ENCODE results near the gene PRSS12. TPM values are rescaled to one million over a fixed set of nuclear protein-coding genes. Genes with fewer than 3 reads are reported as not detected.

Gene PRSS12
- total RNA-seq, 1 donor from 2014 or later, result not detected

GRCh38 chr4:118249890-118250289 is 102.9 kb downstream of the PRSS12 start:
- intact Hi-C loops (cut with DNase I), result no loop called here
- ATAC-seq, result no peak
- DNase-seq (ENCODE audit: missing footprints), result no peak

GRCh38 chr4:118237531-118237930 is 115.3 kb downstream of the PRSS12 start:
- intact Hi-C loops (cut with DNase I), result no loop called here
- DNase-seq (ENCODE audit: missing footprints) (no peak), ATAC-seq (no peak)

- ATAC-seq, result no peak
- intact Hi-C loops (cut with DNase I), result no loop called here
- DNase-seq (ENCODE audit: missing footprints), result no peak
These were observed 117.2 kb downstream of the PRSS12 start for GRCh38 chr4:118235566-118236120.

Data from Right ventricle myocardium inferior (tissue), 1 donor.